GM18870 (cell line): Measurements from ENCODE around the gene HTR1D.
"Not testable (repeated sequence)": the region's sequence is repeated elsewhere in the genome, so short reads cannot be mapped to it uniquely, and the experiment has no call there.

Experiments used
- ATAC-seq: cut with Tn5 transposase; IDR thresholded peaks from one replicate; pipeline ENCODE4 v1.9.1; 2021; ENCODE audit warnings: moderate library complexity; ENCODE audit not compliant: unreplicated experiment

Gene HTR1D, protein sequence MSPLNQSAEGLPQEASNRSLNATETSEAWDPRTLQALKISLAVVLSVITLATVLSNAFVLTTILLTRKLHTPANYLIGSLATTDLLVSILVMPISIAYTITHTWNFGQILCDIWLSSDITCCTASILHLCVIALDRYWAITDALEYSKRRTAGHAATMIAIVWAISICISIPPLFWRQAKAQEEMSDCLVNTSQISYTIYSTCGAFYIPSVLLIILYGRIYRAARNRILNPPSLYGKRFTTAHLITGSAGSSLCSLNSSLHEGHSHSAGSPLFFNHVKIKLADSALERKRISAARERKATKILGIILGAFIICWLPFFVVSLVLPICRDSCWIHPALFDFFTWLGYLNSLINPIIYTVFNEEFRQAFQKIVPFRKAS

DNA sequence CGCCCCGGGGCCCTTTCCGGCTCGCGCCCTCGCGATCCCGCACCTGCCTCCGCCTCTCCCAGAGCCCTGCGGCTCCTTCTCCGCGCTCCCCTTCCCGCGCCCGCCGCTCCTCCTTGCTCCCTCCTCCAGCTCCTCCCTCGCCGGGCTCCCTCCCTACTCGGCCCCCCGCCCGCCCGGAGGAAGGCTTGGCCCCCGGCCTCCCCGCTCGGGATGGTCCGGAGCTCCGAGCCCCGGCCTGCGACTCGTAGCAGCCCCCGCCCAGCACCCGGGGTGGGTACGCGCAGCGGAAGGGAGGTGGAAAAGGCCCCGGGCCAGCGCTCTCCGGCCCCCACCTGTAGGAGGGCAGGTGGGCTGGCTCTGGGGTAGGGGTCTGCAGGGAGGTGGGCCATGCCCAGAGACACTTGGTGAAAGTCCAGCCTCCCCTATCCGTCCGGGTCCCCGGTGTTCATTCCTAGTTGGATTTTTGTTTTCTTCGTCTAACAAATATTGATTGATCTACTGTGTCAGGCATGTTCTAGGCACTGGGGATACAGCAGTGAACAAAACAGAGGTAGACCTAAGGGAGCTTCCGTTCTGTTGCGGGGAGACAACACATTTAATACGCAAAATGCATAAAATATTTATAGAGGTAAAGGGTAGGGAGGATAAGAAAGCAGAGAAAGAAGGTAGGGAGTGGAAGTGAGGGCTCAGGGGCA is at the start of gene HTR1D:
HTR1D (minus strand) TSS at position 82 of the 695 bp plus-strand sequence. CDS start 23,283 bp downstream, outside the sequence.
- ATAC-seq, result no peak

DNA sequence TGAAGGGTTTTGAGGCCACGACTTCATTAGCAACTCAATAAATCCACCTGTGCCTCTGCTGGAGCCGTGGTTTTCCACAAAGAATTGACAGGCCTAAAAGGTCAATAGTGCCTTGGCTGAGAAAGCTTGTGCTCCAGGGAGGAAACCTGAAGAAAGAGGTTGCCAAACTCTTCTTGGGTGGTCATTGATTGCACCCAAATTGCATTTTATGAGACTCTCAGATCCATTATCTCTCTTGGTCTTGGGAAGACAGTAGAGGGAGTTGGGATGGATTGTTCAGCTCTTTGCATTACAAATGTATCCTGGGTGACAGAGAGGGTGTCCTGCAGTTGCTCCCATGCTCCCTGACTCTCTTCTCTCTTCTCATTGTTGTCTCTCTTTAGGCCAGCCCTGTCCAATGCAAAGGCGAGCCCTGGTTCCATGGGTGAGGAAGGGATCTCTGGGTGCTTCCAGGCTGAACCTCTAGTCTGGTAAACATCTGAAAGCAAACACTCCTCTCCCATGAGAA is 46.1 kb upstream of the HTR1D start:
- no peak for ATAC-seq

DNA sequence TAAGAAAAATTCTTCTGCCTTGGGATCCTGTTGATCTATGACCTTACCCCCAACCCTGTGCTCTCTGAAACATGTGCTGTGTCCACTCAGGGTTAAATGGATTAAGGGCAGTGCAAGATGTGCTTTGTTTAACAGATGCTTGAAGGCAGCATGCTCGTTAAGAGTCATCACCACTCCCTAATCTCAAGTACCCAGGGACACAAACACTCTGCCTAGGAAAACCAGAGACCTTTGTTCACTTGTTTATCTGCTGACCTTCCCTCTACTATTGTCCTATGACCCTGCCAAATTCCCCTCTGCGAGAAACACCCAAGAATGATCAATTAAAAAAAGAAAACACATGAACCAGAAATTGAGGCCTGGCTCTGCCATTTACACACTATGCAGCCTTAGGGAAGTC is 40.8 kb upstream of the HTR1D start:
- ATAC-seq, result not testable (repeated sequence)

DNA sequence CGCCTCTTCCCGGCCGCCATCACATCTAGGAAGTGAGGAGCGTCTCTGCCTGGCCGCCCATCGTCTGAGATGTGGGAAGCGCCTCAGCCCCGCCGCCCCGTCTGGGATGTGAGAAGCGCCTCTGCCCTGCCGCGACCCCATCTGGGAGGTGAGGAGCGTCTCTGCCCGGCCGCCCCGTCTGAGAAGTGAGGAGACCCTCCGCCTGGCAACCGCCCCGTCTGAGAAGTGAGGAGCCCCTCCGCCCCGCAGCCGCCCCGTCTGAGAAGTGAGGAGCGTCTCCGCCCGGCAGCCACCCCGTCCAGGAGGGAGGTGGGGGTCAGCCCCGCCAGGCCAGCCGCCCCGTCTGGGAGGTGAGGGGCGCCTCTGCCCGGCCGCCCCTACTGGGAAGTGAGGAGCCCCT is 40.1 kb upstream of the HTR1D start:
- not testable (repeated sequence) for ATAC-seq

DNA sequence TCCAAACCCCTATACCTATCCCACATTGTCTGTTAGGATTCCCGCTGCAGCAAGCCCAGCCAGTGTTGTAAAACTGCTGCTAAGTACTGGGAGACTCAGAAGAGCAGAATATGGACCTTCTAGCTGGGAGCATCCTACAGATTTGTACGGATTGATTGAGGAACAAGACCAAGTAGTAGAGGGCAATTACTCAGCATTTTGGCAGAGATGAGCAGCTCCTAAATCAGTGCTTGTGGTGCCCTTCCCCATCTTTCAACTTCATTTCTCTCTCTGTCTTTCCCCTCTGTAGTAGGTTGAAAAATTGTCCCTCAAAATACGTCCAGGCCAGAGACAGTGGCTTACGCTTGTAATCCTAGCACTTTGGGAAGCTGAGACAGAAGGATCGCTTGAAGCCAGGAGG is 37.3 kb upstream of the HTR1D start:
- no peak for ATAC-seq

DNA sequence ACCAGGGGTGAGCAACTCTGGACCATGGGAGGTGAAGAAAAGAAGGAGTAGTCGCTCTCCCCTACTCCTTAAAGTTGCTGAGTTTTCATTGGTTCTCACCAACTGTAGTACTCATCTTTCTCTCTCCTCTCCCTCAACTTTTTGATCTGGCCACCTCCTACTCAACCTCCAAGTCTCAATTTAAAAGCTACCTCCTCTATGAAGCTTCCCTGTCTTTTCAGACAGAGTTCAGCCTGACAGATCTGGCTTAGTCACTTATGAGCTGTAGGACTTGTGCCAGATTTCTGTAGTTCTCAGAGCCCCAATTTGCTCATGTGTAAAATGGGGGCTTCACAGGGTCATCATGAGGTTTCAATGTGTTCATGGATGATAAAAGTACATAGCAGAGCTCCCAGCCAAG is 34.5 kb upstream of the HTR1D start:
- ATAC-seq, result no peak

DNA sequence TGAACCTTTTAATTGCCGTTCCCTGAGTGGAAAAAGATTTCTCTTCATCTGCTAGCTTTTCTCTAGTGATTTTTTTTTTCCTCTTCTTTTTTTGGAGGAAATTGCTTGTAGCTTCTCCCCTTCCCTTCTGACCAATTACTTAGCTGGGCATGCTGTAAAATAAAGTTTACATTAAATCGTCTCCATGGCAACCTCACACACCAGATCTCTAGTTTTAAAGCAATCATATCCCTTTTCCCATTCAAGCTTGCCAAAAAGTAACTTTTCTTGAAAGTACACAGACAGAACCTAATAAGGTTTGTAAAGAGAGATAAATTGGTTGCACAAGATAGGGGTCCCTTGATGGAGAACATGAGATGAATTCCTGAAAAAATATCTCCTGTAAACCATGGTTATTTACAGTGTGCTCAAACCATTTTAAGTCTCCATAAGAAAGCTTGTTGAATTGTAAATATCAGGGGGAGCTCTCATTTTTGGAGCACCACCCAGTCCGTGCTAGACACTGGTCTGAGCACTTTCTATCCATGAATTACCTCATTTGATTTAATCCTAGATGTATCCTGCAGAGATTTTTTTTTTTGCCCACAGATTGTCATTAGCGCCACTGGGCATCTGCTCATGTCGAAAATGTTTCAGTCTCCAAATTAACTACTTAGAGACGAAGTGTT is 32.6 kb upstream of the HTR1D start:
- ATAC-seq, result no peak

DNA sequence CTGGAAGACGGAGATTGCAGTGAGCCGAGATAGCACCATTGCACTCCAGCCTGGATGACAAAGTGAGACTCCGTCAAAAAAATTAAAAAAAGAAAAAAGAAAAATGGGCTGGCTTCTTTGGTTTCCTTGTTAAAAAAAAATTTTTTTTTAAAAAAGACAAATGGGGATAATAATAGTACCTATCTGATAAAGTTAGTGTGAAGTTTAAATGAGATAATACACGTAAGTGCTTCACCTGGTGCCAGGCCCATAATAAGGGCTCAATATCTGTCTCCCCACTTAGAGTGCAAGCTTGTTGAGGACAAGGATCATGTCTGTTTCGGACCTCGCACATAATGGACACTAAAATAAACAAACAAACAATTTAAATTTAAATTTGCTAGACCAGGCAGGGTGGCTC is 30.0 kb upstream of the HTR1D start:
- ATAC-seq, result no peak

DNA sequence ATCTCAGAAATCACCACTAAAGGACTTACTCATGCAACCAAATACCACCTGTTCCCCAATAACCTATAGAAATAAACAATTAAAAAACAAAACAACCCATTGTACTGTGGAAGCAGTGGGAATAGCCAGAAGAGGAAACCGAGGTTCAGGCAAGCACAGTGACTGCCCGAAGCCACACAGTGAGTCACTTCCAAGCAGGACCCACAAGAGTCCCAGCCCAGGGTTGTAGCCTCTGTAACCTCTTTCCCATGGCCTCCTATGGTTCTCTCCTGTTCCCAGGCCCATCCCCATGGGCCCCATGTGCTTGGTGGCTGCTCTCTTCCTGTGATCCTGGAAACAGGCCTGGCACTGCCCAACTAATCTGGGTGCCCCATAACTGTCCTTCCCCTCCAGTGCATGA is 29.0 kb upstream of the HTR1D start:
- ATAC-seq, result no peak

DNA sequence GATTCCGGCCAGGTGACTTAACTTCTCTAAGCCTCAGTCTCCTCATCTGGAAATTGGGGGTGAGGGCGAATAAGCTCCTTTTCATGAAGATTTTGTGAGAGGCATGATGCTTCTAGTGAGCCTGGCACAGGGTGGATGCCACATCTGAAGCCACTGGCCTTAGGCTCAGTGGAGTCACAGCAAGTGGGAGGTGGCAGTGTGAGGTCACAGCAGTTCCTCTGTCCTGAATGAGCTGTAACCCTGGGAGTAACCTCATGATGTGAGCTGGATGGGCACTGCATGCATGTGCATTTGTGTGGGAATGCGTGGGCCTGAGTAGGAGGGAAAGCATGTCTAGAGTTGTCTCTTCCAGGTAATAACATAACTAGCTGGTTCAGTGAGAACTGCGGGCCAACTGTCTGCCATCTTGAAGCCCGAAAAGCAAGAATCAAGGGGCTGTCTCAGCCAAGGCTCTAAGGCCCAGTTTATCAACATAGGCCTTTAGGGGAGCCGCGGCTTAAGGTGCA is 27.0 kb upstream of the HTR1D start:
- no peak for ATAC-seq

DNA sequence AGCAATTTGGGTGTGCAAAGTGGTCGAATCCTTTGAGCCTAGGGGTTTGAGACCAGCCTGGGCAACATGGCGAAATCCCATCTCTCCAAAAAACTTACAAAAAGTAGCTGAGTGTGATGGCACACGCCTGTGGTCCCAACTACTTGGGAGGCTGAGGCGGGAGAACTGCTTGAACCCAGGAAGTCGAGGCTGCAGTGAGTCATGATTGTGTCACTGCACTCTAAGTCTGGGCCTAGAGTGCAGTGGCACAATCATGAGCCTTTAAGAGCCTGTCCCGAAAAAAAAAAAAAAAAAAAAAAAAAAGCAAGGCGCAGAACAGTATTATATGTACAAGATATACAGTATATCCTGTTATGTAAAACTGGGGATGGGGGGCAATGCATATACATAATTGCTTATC is 25.1 kb upstream of the HTR1D start:
- ATAC-seq, result no peak

DNA sequence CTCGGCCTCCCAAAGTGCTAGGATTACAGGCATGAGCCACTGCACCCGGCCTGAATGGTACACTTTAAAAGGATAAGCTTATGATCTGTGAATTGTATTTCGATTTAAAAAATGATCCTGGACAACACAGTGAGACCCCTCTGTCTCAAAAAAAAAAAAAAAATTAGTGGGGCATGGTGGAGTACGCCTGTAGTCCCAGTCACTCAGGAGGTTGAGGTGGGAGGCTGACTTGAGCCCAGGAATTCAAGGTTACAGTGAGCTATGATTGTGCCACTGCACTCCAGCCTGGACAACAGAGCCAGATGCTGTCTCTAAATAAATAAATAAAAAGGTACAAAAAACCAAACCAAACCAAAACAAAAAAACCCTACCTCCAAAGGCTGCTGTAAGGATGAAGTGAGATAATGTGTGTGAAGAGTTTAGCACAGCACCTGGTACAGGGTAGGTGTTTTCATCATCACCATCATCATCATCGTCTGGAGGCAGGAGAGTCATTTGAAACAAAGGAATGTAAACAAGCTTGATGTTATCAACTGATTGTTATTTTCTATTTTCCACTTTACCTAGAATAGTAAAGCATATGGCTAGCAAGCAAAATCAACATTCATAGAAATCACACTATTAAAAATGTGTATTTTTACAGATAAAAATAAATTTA is 22.5 kb upstream of the HTR1D start:
- ATAC-seq, result no peak

DNA sequence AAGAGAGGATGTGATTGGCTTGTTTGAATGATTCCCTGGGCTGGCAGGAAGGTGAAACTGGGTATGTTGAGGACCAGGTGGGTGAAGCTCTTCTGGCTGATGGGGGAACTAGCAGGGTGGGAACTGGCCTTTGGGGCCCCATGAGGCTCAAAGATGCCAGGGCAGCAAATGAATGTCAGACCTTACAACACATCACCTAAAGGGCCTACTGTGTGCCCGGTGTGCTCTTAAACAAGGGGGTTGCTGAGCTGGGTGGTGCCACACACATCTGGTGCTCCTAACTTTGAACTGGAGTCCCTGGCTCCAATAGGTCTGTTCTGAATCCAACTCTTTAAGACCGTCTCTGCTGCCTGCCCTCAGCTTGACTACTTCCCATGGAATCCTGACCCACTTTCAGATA is 21.3 kb upstream of the HTR1D start:
- no peak for ATAC-seq

DNA sequence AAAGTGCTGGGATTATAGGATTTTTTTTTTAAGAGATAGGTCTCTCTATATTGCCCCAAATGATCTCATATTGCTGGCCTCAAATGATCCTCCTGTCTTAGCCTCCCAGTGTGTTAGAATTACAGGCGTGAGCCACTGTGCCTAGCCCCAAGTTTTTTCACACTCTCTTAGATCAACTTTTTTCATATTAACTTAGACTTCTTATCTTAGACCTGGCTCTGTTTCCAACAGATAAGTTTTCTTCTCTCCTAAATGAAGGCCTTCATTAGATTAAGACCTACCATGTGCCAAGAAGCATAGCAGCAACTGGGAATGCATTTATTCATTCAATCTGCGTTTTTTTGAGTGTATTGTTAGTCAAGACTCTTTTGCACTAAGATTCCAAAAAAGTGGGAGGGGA is 20.2 kb upstream of the HTR1D start:
- no peak for ATAC-seq

DNA sequence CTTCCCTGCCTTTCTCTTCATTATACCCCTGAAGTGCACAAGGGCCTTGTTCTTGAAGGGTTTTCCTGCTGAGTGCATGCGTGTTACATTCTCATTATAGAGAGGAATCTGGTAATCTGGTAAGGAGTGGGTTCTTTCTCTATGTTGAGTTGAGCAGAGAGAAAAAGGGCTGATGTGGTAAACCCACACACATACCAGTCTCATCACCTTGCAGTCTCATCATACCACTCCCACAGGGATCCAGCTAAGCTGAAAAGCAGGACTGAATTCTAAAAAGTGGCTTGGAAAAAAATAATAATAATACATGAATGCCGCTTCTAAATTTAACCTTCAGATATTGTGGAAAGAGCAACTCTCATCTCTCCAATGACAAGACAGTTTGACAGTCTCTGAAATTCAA is 10.5 kb upstream of the HTR1D start:
- no peak for ATAC-seq

DNA sequence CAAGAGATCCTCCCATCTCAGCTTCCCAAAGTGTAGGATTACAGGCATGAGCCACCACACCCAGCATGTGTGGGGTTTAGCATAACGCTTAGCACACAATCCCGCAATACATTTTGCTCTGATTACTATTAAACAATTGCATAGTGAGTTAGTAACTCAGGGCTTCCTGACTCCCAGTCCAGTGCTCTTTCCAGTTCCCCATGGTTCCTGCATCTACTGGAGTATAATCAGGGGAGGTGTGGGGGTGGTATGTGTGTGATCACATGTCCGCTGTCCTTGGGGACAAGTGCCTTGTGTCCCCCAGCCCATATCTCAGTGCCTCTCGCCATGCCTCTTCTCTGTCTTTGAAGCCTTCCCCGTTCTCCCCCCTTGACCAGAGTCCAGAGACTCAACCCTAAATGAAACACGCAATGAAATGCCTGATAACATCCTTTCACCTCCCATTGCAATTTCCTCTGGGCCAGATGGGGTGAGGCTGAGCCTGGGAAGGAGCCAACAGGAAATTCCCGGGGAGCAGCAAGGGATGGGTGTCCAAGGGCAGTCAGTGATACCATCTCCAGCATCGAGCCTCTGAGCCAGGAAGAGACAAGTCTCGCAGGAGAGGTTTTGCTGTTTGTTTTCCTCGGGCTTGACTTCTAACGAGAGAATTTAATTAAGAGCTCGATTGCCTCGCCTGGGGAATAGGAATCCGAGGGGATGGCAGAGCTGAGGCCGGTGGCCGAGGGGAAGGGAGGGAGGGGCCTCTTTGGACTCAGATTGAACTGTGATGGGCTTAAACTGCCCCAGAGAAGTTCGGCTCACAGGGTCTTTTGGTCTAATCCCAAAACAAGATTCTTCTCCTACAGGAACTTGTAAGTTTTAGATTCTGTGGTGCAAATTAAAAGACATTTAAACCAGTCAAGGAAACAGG is 7.7 kb upstream of the HTR1D start:
- ATAC-seq, result no peak

DNA sequence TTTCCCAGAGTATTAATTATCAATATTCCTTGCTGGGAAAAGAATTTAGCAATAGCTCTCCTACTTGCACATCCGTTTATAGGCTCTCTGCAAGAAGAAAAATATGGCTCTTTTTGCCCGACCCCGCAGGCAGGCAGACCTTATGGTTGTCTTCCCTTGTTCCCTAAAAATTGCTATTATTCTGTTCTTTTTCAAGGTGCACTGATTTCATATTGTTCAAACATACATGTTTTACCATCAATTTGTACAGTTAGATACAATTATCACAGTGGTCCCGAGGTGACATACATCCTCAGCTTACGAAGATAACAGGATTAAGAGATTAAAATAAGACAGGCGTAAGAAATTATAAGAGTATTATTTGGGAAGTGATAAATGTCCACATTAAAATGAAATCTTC is 6.7 kb upstream of the HTR1D start:
- not testable (repeated sequence) for ATAC-seq

DNA sequence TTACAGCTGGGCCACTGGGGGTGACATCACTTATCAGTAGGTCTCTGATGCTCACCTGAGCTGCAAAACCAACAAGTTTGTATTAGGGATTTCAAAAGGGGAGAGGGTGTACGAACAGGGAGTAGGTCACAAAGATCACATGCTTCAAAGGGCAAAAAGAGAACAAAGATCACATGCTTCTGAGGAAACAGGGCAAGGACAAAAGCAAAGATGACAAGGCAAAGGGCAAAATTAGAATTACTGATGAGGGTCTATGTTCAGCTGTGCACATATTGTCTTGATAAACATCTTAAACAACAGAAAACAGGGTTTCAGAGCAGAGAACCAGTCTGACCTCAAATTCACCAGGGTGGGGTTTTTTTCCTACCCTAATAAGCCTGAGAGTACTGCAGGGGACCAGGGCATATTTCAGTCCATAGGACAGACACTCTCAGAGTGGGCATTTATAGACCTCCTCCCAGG is 6.2 kb upstream of the HTR1D start:
- ATAC-seq, result not testable (repeated sequence)

DNA sequence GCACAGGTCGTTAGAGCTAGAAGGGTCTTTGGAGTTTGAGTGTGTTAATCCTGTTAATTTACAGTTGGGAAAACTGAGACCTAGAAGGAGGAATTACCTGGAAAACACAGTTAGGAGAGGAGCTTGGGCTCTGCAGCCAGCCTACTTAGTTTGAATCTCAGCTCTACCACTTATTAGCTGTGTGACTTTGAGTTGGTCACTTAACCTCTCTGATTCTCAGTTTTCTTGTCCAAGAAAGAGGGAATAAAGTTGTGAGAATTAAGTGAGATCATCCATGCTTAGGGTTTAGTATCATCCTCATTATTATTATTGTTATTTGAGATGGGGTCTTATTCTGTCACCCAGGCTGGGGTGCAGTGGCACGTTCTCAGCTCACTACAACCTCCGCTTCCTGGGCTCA is 5.4 kb upstream of the HTR1D start:
- ATAC-seq, result no peak

DNA sequence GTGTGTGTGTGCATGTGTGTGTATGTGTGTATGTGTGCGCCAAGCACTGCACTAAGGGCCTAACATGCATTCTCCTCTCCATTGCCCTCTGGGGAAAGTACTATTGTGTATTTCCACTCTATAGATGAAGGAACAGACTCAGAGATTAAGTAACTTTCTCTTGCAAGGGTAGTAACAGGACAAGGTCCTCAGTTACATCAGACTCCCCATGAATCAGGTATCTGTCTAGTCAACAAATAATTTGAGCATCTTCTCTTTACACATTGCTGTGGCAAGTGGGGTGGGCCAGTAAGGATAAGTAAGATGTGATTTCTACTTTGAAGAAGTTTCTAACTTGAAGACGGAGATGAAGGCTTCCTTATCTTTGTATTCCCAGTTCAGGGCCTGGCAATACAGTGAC is 5.0 kb upstream of the HTR1D start:
- no peak for ATAC-seq
